DMS 273 (cell line): ENCODE results near the gene NDE1.
"Not testable (repeated sequence)": the region's sequence is repeated elsewhere in the genome, so short reads cannot be mapped to it uniquely, and the experiment has no call there.

ENCODE experiments used
- DNase-seq: peaks from one replicate; lab custom pipeline; 2025; ENCODE audit not compliant: unreplicated experiment; lab: John Stamatoyannopoulos, UW

The NDE1 gene

DNA sequence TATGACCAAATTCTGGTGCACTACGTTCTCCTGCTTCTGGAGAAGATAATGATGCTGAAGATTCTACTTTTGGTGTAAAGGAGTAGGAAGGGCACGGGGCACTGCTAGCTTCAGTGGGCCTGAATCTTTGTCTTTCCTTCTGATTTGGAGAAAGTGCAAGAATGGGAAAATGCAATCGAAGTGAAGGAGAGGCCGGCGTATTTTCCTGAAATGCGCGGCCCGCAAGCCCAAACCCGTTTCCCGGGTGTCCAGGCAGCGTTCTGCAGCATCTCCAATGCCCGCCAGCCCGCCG is 372 bp upstream of the NDE1 start:
- no peak for DNase-seq

DNA sequence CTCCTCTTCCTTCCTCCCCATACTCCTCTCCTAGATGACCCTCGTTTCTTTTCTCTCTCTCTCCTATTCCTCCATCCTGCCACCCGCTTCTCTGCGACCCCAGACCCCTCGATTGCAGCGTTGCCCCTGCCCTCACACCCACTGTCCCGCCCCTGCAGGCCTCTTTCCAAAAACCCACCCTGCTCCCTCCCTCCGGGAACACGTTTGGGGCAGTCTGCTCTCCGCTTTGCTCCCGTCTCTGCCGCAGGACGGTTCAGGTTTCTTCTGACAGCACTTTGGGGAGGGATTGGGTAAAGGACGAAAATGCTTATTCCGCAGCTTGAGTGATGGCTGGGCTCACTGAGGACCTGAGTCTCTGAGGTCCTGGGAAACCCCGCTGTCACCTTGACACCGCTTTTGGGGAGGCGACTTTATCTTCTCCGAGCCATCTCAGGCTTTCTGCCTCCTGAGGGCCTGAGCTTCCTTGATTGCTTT is 690 bp downstream of the NDE1 start:
- DNase-seq, result peak; percentile 65

GRCh38 chr16:15652293-15653001 is 2.4 kb downstream of the NDE1 start:
- no peak for DNase-seq

GRCh38 chr16:15653227-15653626 is 3.2 kb downstream of the NDE1 start:
- peak; percentile 36 for DNase-seq

DNA sequence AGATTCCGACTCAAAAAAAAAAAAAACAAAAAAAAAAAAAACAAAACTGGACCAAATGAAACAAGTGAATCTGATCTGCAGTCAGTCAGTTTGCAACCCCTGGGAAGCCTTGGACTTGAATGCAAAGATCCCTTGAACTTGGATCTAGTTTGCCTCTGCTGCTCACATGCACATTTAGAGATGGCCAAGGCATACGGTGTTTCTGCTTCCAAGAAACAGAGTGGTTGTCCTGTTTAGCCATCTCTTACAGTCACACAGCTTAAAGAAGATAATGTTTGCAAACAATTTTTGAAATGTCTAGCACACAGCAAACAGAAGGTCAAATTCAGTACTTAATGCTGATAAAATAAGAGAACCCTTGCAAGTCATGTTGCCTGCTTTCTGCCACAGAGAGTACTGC is 4.5 kb downstream of the NDE1 start:
- no peak for DNase-seq

- DNase-seq, result not testable (repeated sequence)
Observed at GRCh38 chr16:15655561-15655960, 5.5 kb downstream of the NDE1 start.

DNA sequence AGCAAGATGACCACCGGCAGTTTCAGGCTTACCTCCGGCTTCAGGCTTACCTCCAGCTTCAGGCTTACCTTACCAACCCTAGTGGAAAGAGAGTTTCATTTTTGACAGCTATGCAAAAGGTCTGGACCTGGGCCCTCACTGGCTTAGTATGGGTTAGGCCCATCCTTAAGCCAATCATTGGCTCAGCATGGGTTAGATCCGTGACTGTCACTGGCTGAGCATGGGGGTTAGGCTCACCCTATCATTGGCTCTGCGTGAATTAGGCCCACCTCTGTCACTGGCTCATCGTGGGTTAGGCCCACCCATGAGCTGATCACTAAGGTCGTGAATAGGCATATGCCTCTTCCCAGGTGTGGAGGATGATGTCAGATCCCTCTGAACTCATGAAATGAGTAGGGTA is 8.1 kb downstream of the NDE1 start:
- DNase-seq, result no peak

GRCh38 chr16:15658556-15658955 is 8.5 kb downstream of the NDE1 start:
- no peak for DNase-seq

GRCh38 chr16:15660203-15660601 is 10.2 kb downstream of the NDE1 start:
- no peak for DNase-seq

GRCh38 chr16:15665107-15665506 is 15.1 kb downstream of the NDE1 start:
- DNase-seq, result no peak

DNA sequence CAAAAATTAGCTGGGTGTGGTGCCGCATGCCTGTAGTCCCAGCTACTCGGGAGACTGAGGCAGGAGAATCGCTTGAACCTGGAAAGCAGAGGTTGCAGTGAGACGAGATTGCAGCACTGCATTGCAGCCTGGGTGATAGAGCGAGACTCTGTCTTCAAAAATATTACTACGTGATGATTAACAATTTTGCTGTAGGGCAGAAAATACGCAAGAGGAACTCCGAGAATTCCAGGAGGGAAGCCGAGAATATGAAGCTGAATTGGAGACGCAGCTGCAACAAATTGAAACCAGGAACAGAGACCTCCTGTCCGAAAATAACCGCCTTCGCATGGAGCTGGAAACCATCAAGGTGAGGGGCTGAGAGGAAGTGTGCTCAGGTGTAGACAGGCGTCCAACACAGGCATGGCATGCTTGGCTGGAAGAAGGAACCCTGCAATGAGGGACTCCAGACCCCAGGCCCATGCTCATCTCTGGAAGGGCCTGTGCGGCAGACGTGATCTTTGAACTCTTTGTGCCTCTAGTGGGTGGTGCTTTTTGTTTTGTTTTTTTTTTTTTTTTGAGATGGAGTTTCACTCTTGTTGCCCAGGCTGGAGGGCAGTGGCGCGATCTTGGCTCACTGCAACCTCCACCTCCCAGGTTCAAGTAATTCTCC is 17.2 kb downstream of the NDE1 start:
- DNase-seq, result no peak

DNA sequence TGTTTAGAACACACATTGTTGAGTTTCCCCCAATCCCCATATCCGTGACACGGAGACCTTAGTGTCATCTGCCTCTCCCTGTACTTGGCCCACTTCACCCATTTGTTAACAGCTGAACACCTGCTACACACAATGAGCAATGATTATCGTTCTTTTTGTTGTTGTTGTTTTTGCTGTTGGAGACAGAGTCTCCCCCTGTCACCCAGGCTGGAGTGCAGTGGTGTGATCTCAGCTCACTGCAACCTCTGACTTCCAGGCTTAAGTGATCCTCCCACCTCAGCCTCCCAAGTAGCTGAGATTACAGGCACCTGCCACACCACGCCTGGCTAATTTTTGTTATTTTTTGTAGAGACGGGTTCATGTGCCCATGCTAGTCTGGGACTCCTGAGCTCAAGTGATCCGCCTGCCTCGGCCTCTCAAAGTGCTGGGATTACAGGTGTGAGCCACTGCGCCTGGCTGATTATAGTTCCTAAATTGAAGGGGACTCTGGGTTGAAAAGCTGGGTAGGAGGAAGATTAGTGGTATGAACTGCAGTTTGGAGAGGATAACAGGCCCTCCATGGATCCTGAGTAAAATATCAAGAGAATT is 21.6 kb downstream of the NDE1 start:
- DNase-seq, result no peak

- DNase-seq, result not testable (repeated sequence)
Observed at GRCh38 chr16:15672127-15672513, 22.1 kb downstream of the NDE1 start.

DNA sequence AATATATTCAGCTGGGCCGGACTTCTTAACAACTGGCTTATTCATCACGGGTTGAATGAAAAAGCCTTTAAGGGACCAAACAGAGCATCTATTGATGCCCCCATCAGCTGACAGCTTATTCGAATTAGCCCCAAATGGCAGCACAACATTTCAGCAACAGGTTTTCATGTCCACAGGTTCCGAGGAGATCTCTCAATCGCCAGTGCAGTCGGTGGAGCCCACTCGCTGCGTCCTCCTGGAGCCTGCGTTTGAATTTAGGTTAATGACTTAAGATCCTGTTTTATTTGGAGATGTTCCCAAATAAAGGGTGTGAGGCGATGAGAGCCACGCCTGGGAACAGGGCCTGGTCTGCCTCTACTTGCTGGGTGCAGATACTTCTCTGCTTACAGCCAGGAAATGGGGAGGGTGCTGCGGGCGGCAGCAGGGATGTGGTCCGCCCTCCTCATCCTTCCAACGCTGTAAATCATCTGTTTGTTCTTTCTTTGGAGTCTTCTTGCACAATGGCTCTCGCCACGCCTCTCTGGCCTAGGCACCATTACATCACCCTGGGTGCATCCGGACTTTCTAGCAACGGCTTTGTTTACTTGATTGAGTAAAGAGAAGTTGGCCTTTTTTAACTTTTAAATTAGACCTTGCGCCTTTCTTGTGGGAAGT is 22.6 kb downstream of the NDE1 start:
- no peak for DNase-seq

DNA sequence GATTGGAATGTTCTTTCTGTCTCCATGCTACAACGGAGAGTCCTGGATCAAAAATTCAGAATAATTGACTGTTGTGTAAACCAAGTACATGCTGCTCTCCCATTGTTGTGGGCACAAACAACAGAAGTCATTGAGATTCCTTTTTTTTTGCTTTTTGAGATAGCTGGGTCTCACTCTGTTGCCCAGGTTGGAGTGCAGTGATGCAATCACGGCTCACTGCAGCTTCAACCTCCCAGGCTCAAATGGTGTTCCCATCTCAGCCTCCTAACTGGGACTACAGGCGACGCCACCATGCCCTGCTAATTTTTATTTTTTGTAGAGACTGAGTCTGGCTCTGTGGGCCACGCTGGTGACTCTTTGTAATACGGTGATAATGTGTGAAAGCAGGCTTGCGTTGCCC is 24.5 kb downstream of the NDE1 start:
- no peak for DNase-seq

DNA sequence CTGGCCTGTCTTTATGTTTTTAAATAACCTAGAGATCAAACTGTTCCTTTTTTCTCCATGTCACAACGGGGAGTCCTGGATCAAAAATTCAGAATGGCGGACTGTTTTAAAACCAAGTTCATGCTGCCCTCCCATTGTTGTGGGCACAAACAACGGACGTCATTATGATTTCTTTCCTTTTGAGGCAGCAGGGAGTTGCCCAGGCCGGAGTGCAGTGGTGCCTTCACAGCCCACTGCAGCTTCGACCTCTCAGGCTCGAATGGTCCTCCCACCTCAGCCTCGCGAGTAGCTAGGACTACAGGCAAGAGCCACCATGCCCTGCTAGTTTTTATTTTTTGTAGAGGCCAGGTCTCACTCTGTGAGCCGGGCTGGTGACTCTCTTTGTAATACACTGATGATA is 26.5 kb downstream of the NDE1 start:
- DNase-seq, result no peak

DNA sequence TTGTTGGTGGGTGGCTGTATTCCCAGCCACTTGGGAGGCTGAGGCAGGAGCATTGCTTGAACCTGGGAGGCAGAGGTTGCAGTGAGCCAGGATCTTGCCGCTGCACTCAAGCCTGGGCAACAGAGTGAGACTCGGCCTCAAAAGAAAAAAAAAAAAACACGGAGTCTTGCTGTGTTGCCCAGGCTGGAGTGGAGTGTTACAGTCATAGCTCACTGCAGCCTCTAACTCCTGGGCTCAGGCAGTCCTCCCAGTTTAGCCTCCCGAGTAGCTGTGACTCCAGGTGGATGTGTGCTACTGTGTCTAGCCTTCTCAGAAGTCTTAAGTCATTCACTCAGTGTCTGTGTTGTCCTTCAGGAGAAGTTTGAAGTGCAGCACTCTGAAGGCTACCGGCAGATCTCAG is 27.4 kb downstream of the NDE1 start:
- DNase-seq, result no peak

- peak; percentile 59 for DNase-seq
Observed at GRCh38 chr16:15682105-15682570, 32.1 kb downstream of the NDE1 start.

DNA sequence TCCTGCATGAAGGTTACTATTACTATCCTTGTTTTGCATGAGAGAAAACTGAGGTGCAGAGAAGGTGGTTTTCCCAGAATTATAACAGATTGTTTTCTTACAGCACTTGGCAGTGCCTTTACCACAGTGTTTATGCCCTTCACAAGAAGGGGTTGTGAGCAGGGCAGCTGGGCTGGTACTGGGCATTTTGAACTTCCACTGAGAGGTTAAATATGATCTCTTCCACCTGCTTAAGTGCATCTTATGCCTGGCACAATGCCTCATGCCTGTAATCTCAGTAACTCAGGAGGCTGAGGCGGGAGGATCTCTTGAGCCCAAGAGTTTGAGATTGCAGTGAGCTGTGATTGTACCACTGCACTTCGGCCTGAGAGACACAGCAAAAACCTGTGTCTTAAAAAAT is 36.2 kb downstream of the NDE1 start:
- no peak for DNase-seq

- no peak for DNase-seq
Observed at GRCh38 chr16:15689290-15689689, 39.2 kb downstream of the NDE1 start.

DNA sequence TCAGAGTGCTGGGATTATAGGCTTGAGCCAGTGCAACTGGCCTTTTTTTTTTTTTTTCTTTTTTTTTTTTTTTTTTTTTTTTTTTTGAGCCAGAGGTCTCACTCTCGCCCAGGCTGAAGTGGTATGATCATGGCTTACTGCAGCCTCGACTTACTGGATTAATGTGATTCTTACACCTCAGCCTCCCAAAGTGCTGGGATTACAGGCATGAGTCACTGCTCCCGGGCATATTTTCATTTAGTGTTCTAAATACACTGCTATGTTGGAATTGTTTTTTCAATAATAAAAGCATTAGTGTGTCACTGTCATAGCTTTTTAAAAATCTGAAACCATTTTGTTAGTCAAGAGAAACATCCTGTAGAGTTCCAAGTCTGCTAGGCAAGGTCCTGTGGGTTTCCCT is 40.3 kb downstream of the NDE1 start:
- DNase-seq, result no peak

GRCh38 chr16:15691046-15691445 is 41.0 kb downstream of the NDE1 start:
- no peak for DNase-seq
